ENCODE results near the gene RDX. TPM values are rescaled to one million over a fixed set of nuclear protein-coding genes. Genes with fewer than 3 reads are reported as not detected.
"Not testable (repeated sequence)": the region's sequence is repeated elsewhere in the genome, so short reads cannot be mapped to it uniquely, and the experiment has no call there.

The RDX gene
- polyA plus RNA-seq, 12 donors: 81.3 to 1,379 (median 101) TPM

GRCh38 chr11:110311783-110312579 lies 15.6 kb upstream of the RDX start:
- DNase-seq: no peak

- DNase-seq: no peak
Observed at GRCh38 chr11:110308071-110308470, 11.7 kb upstream of the RDX start.

- not testable (repeated sequence) for DNase-seq
Observed at GRCh38 chr11:110306019-110306388, 9.6 kb upstream of the RDX start.

GRCh38 chr11:110305169-110306018 lies 9.0 kb upstream of the RDX start:
- no peak for DNase-seq

- no peak for DNase-seq
Observed at GRCh38 chr11:110303414-110303826, 7.0 kb upstream of the RDX start.

- DNase-seq: no peak
Observed at GRCh38 chr11:110301577-110301976, 5.2 kb upstream of the RDX start.

GRCh38 chr11:110301032-110301431 lies 4.6 kb upstream of the RDX start:
- DNase-seq: no peak

GRCh38 chr11:110299006-110299785 lies 2.8 kb upstream of the RDX start:
- DNase-seq: no peak

- no peak for DNase-seq
Observed at GRCh38 chr11:110298301-110298765, 1.9 kb upstream of the RDX start.

GRCh38 chr11:110297726-110298300 lies 1.4 kb upstream of the RDX start:
- DNase-seq: no peak

GRCh38 chr11:110297076-110297725 lies 787 bp upstream of the RDX start:
- DNase-seq: peak; percentile 7

GRCh38 chr11:110295531-110296225 lies 736 bp downstream of the RDX start:
- peak; percentile 71 for DNase-seq

- no peak for DNase-seq
Observed at GRCh38 chr11:110295086-110295485, 1.3 kb downstream of the RDX start.

- DNase-seq: no peak
Observed at GRCh38 chr11:110294509-110294908, 1.9 kb downstream of the RDX start.

- no peak for DNase-seq
Observed at GRCh38 chr11:110293389-110293788, 3.0 kb downstream of the RDX start.

- DNase-seq: not testable (repeated sequence)
Observed at GRCh38 chr11:110292146-110292545, 4.3 kb downstream of the RDX start.

GRCh38 chr11:110290591-110291334 lies 5.7 kb downstream of the RDX start:
- DNase-seq: no peak

GRCh38 chr11:110289472-110289871 lies 6.9 kb downstream of the RDX start:
- DNase-seq: no peak

GRCh38 chr11:110287537-110287936 lies 8.9 kb downstream of the RDX start:
- no peak for DNase-seq

All from muscle of arm (tissue), 12 donors.